Small intestine (tissue), 7 donors: ENCODE measurements around the gene DNER. TPM values are rescaled to one million over a fixed set of nuclear protein-coding genes. Genes with fewer than 3 reads are reported as not detected.

ENCODE experiments used
- DNase-seq, 2 donors: peaks; one replicate each; pipeline versions ENCODE4 v3.0.0 to v3.0.0-alpha.2; 2013
- FAIRE-seq: peaks from 2 replicates; lab custom pipeline; 2012; peaks lifted over from hg19 to GRCh38; lab: Jason Lieb, UNC
- H3K27ac ChIP-seq, 3 donors: one replicate each; pipeline ENCODE4 v1.5.1; 2013; ENCODE audit warnings: low read length in 2 of 3, mild to moderate bottlenecking in 2 of 3, control low read depth in 1 of 3, inconsistent platforms in 1 of 3, low read depth in 1 of 3, moderate library complexity in 1 of 3
- H3K27me3 ChIP-seq, 3 donors: one replicate each; pipeline ENCODE4 v1.6.1; 2013; ENCODE audit warnings: low read length in 3 of 3, inconsistent platforms in 1 of 3; ENCODE audit not compliant: control insufficient read depth in 3 of 3, insufficient read depth in 3 of 3
- H3K36me3 ChIP-seq, 3 donors: one replicate each; pipeline ENCODE4 v1.6.1; 2013; ENCODE audit warnings: low read length in 3 of 3, inconsistent platforms in 1 of 3, low read depth in 1 of 3, mild to moderate bottlenecking in 1 of 3, moderate library complexity in 1 of 3; ENCODE audit not compliant: control insufficient read depth in 3 of 3, insufficient read depth in 2 of 3
- H3K4me1 ChIP-seq, 3 donors: one replicate each; pipeline ENCODE4 v1.6.1; 2013; ENCODE audit warnings: low read length in 2 of 3, inconsistent platforms in 1 of 3, low read depth in 1 of 3, mild to moderate bottlenecking in 1 of 3, moderate library complexity in 1 of 3; ENCODE audit not compliant: control insufficient read depth in 3 of 3, insufficient read depth in 2 of 3
- H3K4me3 ChIP-seq, 3 donors: one replicate each; pipeline ENCODE4 v1.5.1; 2013; ENCODE audit warnings: low read length in 3 of 3, control low read depth in 1 of 3, inconsistent platforms in 1 of 3, low read depth in 1 of 3, mild to moderate bottlenecking in 1 of 3, moderate library complexity in 1 of 3
- H3K9me3 ChIP-seq, 2 donors: one replicate each; pipeline ENCODE4 v1.6.1; 2013; ENCODE audit warnings: low read depth in 1 of 2, low read length in 1 of 2; ENCODE audit not compliant: control insufficient read depth in 2 of 2, insufficient read depth in 1 of 2
- WGBS, 3 donors: extraction: QIAGEN DNeasy Blood & Tissue Kit; methylation state at CpG; one replicate each; pipeline ENCODE4 v1.1.7; 2013; 5-methylcytosine and 5-hydroxymethylcytosine counted together
- polyA plus RNA-seq, 4 donors: library from polyadenylated mRNA; stranded (reverse) in 3 of 4; unstranded in 1 of 4; fragments of 200-250 nt in 3 of 4; fragments of 120-200 nt in 1 of 4; gene quantifications; one replicate each; pipeline versions ENCODE4 v1.2.1 to v1.2.3, GENCODE V29; 2013
- donor health status: healthy with polysubstance abuse.
- donor health status: control.
- donor health status: control.
- donor health status: Bipolar disorder and iron deficiency.
- donor health status: healthy.

The DNER gene
- polyA plus RNA-seq, 4 donors: 0.99 to 2.4 TPM; not detected in 2

- FAIRE-seq (no peak), DNase-seq (no peak)
- no peaks in the 10 kb centered on the region for H3K9me3 ChIP-seq
- H3K4me1 ChIP-seq: no peaks in the 10 kb centered on the region
- H3K4me3 ChIP-seq: no peak overlapping the region
- no peaks in the 10 kb centered on the region for H3K27me3 ChIP-seq
- 72 to 84% (median 80%) methylated on average over 5 of the region's 5 CpGs for WGBS, 3 donors
- H3K27ac ChIP-seq: no peak overlapping the region
- no peaks in the 10 kb centered on the region for H3K36me3 ChIP-seq
Observed at GRCh38 chr2:229405796-229406195, 308.6 kb downstream of the DNER start.

- H3K4me3 ChIP-seq: no peak overlapping the region
- no peak for FAIRE-seq
- no peaks in the 10 kb centered on the region for H3K4me1 ChIP-seq
- DNase-seq: no peak
- H3K27me3 ChIP-seq: no peaks in the 10 kb centered on the region
- no peak overlapping the region for H3K27ac ChIP-seq
- no peaks in the 10 kb centered on the region for H3K9me3 ChIP-seq
- no peaks in the 10 kb centered on the region for H3K36me3 ChIP-seq
- 66 to 78% (median 67%) methylated on average over 3 of the region's 3 CpGs for WGBS, 3 donors
Observed at GRCh38 chr2:229403296-229403695, 311.1 kb downstream of the DNER start.

DNA sequence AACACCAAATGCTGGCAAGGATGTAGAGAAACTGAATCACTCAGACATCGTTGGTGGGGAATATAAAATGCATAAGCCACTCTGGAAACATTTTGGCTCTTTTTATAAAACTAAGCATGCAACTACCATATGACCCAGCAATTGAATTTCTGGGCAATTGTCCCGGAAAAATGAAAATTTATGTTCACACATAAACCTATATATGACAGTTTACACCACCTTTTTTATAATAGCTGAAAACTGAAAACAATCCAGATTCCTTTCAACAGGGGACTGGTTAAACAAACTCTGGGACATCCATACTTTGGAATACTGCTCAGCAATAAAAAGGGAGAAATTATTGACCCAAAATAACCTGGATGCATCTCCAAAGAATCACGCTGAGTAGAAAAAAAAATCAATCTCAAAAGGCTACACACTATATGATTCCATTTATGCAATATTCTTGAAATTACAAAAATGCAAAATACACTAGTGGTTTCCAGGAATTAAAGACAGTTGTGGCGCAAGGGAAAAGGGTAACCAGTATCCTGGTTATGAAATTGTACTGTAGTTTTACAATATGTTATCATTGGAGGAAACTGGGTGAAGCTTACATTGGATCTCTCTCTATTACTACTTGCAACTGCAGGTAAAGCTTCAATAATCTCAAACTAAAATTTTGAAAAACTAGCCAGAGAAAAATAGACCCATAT, 313.0 kb downstream of the DNER start:
- Histone ChIP-seq H3K4me1 (no peaks in the 10 kb centered on the region), H3K27me3 (no peaks in the 10 kb centered on the region), H3K27ac (no peak overlapping the region), H3K9me3 (peaks cover 0 to 3% of the 10 kb centered on the region in 2 donors), H3K4me3 (no peak overlapping the region), H3K36me3 (no peaks in the 10 kb centered on the region)
- FAIRE-seq (no peak), DNase-seq (no peak)
- WGBS, 3 donors: 71 to 82% (median 73%) methylated on average over 4 of the region's 4 CpGs

DNA sequence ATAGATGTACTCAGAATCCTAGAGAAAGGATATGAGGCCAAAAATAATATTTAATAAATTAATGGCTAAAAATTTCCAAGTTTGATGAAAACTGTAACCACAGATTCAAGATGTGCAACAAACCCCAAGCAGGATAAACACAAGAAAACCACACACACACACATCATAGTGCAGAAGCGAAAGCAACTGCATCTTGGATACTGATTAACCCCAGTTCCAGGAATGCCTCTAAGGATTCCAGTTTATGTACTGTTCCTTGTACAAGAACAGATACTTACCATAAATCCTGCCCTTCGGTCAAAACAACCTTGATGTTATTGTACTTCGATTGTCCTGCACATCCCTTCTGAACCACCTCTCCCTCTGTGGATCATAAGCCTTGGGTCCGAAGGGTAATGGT, 320.4 kb downstream of the DNER start:
- no peak for FAIRE-seq
- WGBS, 3 donors: 87 to 90% (median 90%) methylated on average over 4 of the region's 4 CpGs

GRCh38 chr2:229392196-229392595, 322.2 kb downstream of the DNER start:
- H3K4me1 ChIP-seq: no peaks in the 10 kb centered on the region
- WGBS, 3 donors: 38 to 55% (median 46%) methylated on average over 2 of the region's 2 CpGs
- peaks cover 0 to 23% of the 10 kb centered on the region in 2 donors for H3K9me3 ChIP-seq
- H3K4me3 ChIP-seq: no peak overlapping the region
- no peaks in the 10 kb centered on the region for H3K27me3 ChIP-seq
- H3K36me3 ChIP-seq: no peaks in the 10 kb centered on the region
- DNase-seq (no peak), FAIRE-seq (no peak)
- H3K27ac ChIP-seq: peak overlapping the region in 1 of 3 donors; percentile 12

More for the DNA sequence above, 320.4 kb downstream of the DNER start:
- no peaks in the 10 kb centered on the region for H3K4me1 ChIP-seq
- H3K4me3 ChIP-seq: no peak overlapping the region
- DNase-seq: no peak
- no peak overlapping the region for H3K27ac ChIP-seq
- no peaks in the 10 kb centered on the region for H3K36me3 ChIP-seq
- peaks cover 0 to 26% of the 10 kb centered on the region in 2 donors for H3K9me3 ChIP-seq
- no peaks in the 10 kb centered on the region for H3K27me3 ChIP-seq

DNA sequence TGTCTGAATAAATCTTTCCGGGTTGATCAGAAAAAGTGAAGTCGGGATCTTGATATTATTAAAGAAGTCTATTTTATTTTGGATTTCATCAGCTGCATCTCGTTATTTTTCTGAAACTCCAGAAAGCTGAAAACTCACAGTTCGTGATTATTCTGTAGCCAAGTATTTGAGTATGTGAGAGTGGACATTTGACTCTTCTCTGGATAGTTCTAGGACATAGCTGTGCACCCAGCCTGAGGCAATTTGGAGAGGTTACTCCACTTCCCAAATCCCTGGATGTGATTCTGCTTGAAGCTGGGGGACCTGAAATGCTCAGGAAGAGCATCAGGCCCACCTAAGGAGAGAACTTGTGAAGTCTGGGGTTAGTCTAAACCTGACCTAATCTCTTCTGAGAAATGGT, 325.6 kb downstream of the DNER start:
- Histone ChIP-seq H3K4me3 (no peak overlapping the region), H3K36me3 (no peaks in the 10 kb centered on the region), H3K4me1 (no peaks in the 10 kb centered on the region), H3K27me3 (no peaks in the 10 kb centered on the region), H3K9me3 (peaks cover 0 to 6% of the 10 kb centered on the region in 2 donors), H3K27ac (no peak overlapping the region)
- DNase-seq: no peak
- 78 to 87% (median 83%) methylated on average over 4 of the region's 4 CpGs for WGBS, 3 donors
- no peak for FAIRE-seq

- DNase-seq (no peak), FAIRE-seq (no peak)
- Histone ChIP-seq H3K36me3 (no peaks in the 10 kb centered on the region), H3K27ac (no peak overlapping the region), H3K4me1 (no peaks in the 10 kb centered on the region), H3K27me3 (no peaks in the 10 kb centered on the region), H3K9me3 (no peaks in the 10 kb centered on the region), H3K4me3 (no peak overlapping the region)
- WGBS, 3 donors: 80 to 90% (median 89%) methylated on average over 5 of the region's 5 CpGs
Observed at GRCh38 chr2:229387866-229388265, 326.5 kb downstream of the DNER start.

GRCh38 chr2:229380101-229380625, 334.2 kb downstream of the DNER start:
- Histone ChIP-seq H3K36me3 (no peaks in the 10 kb centered on the region), H3K4me1 (no peaks in the 10 kb centered on the region), H3K27ac (no peak overlapping the region), H3K9me3 (peaks cover 0 to 10% of the 10 kb centered on the region in 2 donors), H3K27me3 (no peaks in the 10 kb centered on the region), H3K4me3 (no peak overlapping the region)
- no peak for FAIRE-seq
- DNase-seq: no peak
- WGBS, 3 donors: 71 to 85% (median 75%) methylated on average over 5 of the region's 5 CpGs
